Activated CD4-positive, alpha-beta memory T cell treated with anti-CD3 and anti-CD28 coated beads for 36 hours (primary cell): ENCODE measurements around the gene LRRK1. TPM values are rescaled to one million over a fixed set of nuclear protein-coding genes. Genes with fewer than 3 reads are reported as not detected.

ENCODE experiments used
- CTCF ChIA-PET: fragments of 350-600 bp; sonication (Branson Sonifier 250); formaldehyde crosslinking; loops from one replicate; lab custom pipeline; 2021; ENCODE audit warnings: antibody characterized with exemption, inconsistent platforms; lab: Charles Lee
- POLR2A ChIA-PET: fragments of 350-600 bp; sonication (Branson Sonifier 250); formaldehyde crosslinking; loops from one replicate; lab custom pipeline; 2021; ENCODE audit warnings: antibody characterized with exemption; lab: Charles Lee
- DNase-seq: peaks from one replicate; pipeline ENCODE4 v3.0.0-alpha.2; 2020
- H3K27ac Mint-ChIP-seq: one replicate; pipeline ENCODE4 v1.8.0; 2021; ENCODE audit warnings: mixed read lengths
- H3K27me3 Mint-ChIP-seq: one replicate; pipeline ENCODE4 v1.8.0; 2021; ENCODE audit warnings: mixed read lengths
- H3K36me3 Mint-ChIP-seq: one replicate; pipeline ENCODE4 v1.8.0; 2021; ENCODE audit warnings: mixed read lengths
- H3K4me1 Mint-ChIP-seq: one replicate; pipeline ENCODE4 v1.8.0; 2021; ENCODE audit warnings: low read depth, mixed read lengths
- H3K4me3 Mint-ChIP-seq: one replicate; pipeline ENCODE4 v1.8.0; 2021; ENCODE audit warnings: mild to moderate bottlenecking, mixed read lengths
- H3K9me3 Mint-ChIP-seq: one replicate; pipeline ENCODE4 v1.8.0; 2021; ENCODE audit warnings: mixed read lengths
- intact Hi-C: fragments of 100-400 bp; cut with micrococcal nuclease; formaldehyde crosslinking; loops from one replicate; pipeline ENCODE4 v1.15.1; 2023
- total RNA-seq, 2 experiments: library from RNA; stranded (reverse); gene quantifications; one replicate each; pipeline ENCODE4 v1.2.3, GENCODE V29; 2021

LRRK1 gene
- total RNA-seq, 2 experiments from 2014 or later, result 0.41 to 0.71 TPM

- DNase-seq, result no peak
- Mint-ChIP-seq H3K36me3 (no peaks in the 10 kb centered on the region), H3K4me1 (no peaks in the 10 kb centered on the region), H3K27ac (no peak overlapping the region), H3K9me3 (no peaks in the 10 kb centered on the region), H3K27me3 (peaks cover 6% of the 10 kb centered on the region), H3K4me3 (no peak overlapping the region)
- CTCF ChIA-PET, result no interaction called here
- POLR2A ChIA-PET, result no interaction called here
- intact Hi-C loops, result no loop called here
Observed at GRCh38 chr15:100947760-100948429, 28.7 kb downstream of the LRRK1 start.

GRCh38 chr15:100948430-100948762, 29.2 kb downstream of the LRRK1 start:
- CTCF ChIA-PET, result no interaction called here
- intact Hi-C loops, result no loop called here
- POLR2A ChIA-PET, result no interaction called here

GRCh38 chr15:100949691-100950090, 30.5 kb downstream of the LRRK1 start:
- ChIA-PET POLR2A (no interaction called here), CTCF (no interaction called here)
- no peaks in the 10 kb centered on the region for H3K9me3 Mint-ChIP-seq
- H3K4me1 Mint-ChIP-seq, result no peaks in the 10 kb centered on the region
- no peaks in the 10 kb centered on the region for H3K36me3 Mint-ChIP-seq
- intact Hi-C loops, result no loop called here
- H3K27me3 Mint-ChIP-seq, result peaks cover 7% of the 10 kb centered on the region
- no peak overlapping the region for H3K4me3 Mint-ChIP-seq
- DNase-seq, result no peak
- H3K27ac Mint-ChIP-seq, result no peak overlapping the region

More at GRCh38 chr15:100948430-100948762, 29.2 kb downstream of the LRRK1 start:
- no peak overlapping the region for H3K4me3 Mint-ChIP-seq
- no peaks in the 10 kb centered on the region for H3K9me3 Mint-ChIP-seq
- DNase-seq, result no peak
- H3K4me1 Mint-ChIP-seq, result no peaks in the 10 kb centered on the region
- H3K27me3 Mint-ChIP-seq, result peaks cover 6% of the 10 kb centered on the region
- H3K27ac Mint-ChIP-seq, result no peak overlapping the region
- H3K36me3 Mint-ChIP-seq, result no peaks in the 10 kb centered on the region

- Mint-ChIP-seq H3K36me3 (no peaks in the 10 kb centered on the region), H3K27me3 (peaks cover 9% of the 10 kb centered on the region), H3K27ac (no peak overlapping the region), H3K9me3 (no peaks in the 10 kb centered on the region), H3K4me1 (no peaks in the 10 kb centered on the region), H3K4me3 (no peak overlapping the region)
- CTCF ChIA-PET, result no interaction called here
- no peak for DNase-seq
- POLR2A ChIA-PET, result no interaction called here
- intact Hi-C loops, result no loop called here
Observed at GRCh38 chr15:100951965-100952364, 32.8 kb downstream of the LRRK1 start.

- no peak for DNase-seq
- intact Hi-C loops, result no loop called here
- H3K27me3 Mint-ChIP-seq, result peaks cover 9% of the 10 kb centered on the region
- no peaks in the 10 kb centered on the region for H3K4me1 Mint-ChIP-seq
- H3K36me3 Mint-ChIP-seq, result no peaks in the 10 kb centered on the region
- POLR2A ChIA-PET, result no interaction called here
- H3K9me3 Mint-ChIP-seq, result no peaks in the 10 kb centered on the region
- no peak overlapping the region for H3K4me3 Mint-ChIP-seq
- CTCF ChIA-PET, result no interaction called here
- H3K27ac Mint-ChIP-seq, result no peak overlapping the region
Observed at GRCh38 chr15:100952566-100952965, 33.4 kb downstream of the LRRK1 start.

GRCh38 chr15:100958326-100959065, 39.3 kb downstream of the LRRK1 start:
- no peak overlapping the region for H3K27ac Mint-ChIP-seq
- intact Hi-C loops, result no loop called here
- no peak for DNase-seq
- CTCF ChIA-PET, result no interaction called here
- no peaks in the 10 kb centered on the region for H3K9me3 Mint-ChIP-seq
- H3K27me3 Mint-ChIP-seq, result peaks cover 17% of the 10 kb centered on the region
- no peaks in the 10 kb centered on the region for H3K4me1 Mint-ChIP-seq
- no peaks in the 10 kb centered on the region for H3K36me3 Mint-ChIP-seq
- POLR2A ChIA-PET, result no interaction called here
- no peak overlapping the region for H3K4me3 Mint-ChIP-seq

GRCh38 chr15:100959066-100960050, 40.2 kb downstream of the LRRK1 start:
- intact Hi-C loops, result no loop called here
- Mint-ChIP-seq H3K27ac (no peak overlapping the region), H3K36me3 (no peaks in the 10 kb centered on the region), H3K9me3 (no peaks in the 10 kb centered on the region), H3K27me3 (peaks cover 19% of the 10 kb centered on the region), H3K4me3 (no peak overlapping the region), H3K4me1 (no peaks in the 10 kb centered on the region)
- CTCF ChIA-PET, result no interaction called here
- POLR2A ChIA-PET, result no interaction called here
- DNase-seq, result no peak

GRCh38 chr15:100966997-100967396, 47.8 kb downstream of the LRRK1 start:
- H3K4me1 Mint-ChIP-seq, result no peaks in the 10 kb centered on the region
- no peaks in the 10 kb centered on the region for H3K36me3 Mint-ChIP-seq
- CTCF ChIA-PET, result no interaction called here
- H3K4me3 Mint-ChIP-seq, result no peak overlapping the region
- H3K27ac Mint-ChIP-seq, result no peak overlapping the region
- H3K9me3 Mint-ChIP-seq, result no peaks in the 10 kb centered on the region
- peaks cover 13% of the 10 kb centered on the region for H3K27me3 Mint-ChIP-seq
- DNase-seq, result no peak
- POLR2A ChIA-PET, result no interaction called here
- intact Hi-C loops, result no loop called here

GRCh38 chr15:100968050-100968966, 49.2 kb downstream of the LRRK1 start:
- intact Hi-C loops, result no loop called here
- H3K36me3 Mint-ChIP-seq, result no peaks in the 10 kb centered on the region
- H3K9me3 Mint-ChIP-seq, result no peaks in the 10 kb centered on the region
- DNase-seq, result no peak
- ChIA-PET CTCF (no interaction called here), POLR2A (no interaction called here)
- H3K27me3 Mint-ChIP-seq, result peaks cover 20% of the 10 kb centered on the region
- H3K4me1 Mint-ChIP-seq, result no peaks in the 10 kb centered on the region
- H3K27ac Mint-ChIP-seq, result no peak overlapping the region
- no peak overlapping the region for H3K4me3 Mint-ChIP-seq

- H3K27ac Mint-ChIP-seq, result no peak overlapping the region
- H3K36me3 Mint-ChIP-seq, result no peaks in the 10 kb centered on the region
- H3K27me3 Mint-ChIP-seq, result peaks cover 35% of the 10 kb centered on the region
- ChIA-PET POLR2A (no interaction called here), CTCF (interaction anchor here (1.4 kb wide), 1 partner anchor 35 kb away, joined by 4 read pairs; no protein-coding TSS in a partner anchor)
- intact Hi-C loops, result no loop called here
- no peak overlapping the region for H3K4me3 Mint-ChIP-seq
- DNase-seq, result no peak
- H3K9me3 Mint-ChIP-seq, result no peaks in the 10 kb centered on the region
- no peaks in the 10 kb centered on the region for H3K4me1 Mint-ChIP-seq
Observed at GRCh38 chr15:100972975-100973350, 53.8 kb downstream of the LRRK1 start.

- no peaks in the 10 kb centered on the region for H3K9me3 Mint-ChIP-seq
- no peak overlapping the region for H3K4me3 Mint-ChIP-seq
- ChIA-PET CTCF (interaction anchor here (1.4 kb wide), 1 partner anchor 35 kb away, joined by 4 read pairs; no protein-coding TSS in a partner anchor), POLR2A (no interaction called here)
- no peaks in the 10 kb centered on the region for H3K4me1 Mint-ChIP-seq
- no peaks in the 10 kb centered on the region for H3K36me3 Mint-ChIP-seq
- H3K27me3 Mint-ChIP-seq, result peaks cover 36% of the 10 kb centered on the region
- intact Hi-C loops, result no loop called here
- DNase-seq, result no peak
- H3K27ac Mint-ChIP-seq, result no peak overlapping the region
Observed at GRCh38 chr15:100973351-100974111, 54.4 kb downstream of the LRRK1 start.
